Glomerular visceral epithelial cell (primary cell): ENCODE results near the gene FRMPD2.
"Not testable (repeated sequence)": the region's sequence is repeated elsewhere in the genome, so short reads cannot be mapped to it uniquely, and the experiment has no call there.

Experiments used
- DNase-seq: peaks from one replicate; pipeline ENCODE4 v3.0.0-alpha.2; 2016; ENCODE audit errors: extremely low spot score

The FRMPD2 gene

GRCh38 chr10:48197236-48197899 lies 77.1 kb downstream of the FRMPD2 start:
- no peak for DNase-seq

- DNase-seq = no peak
Measured at GRCh38 chr10:48195803-48196202, 78.7 kb downstream of the FRMPD2 start.

GRCh38 chr10:48194830-48195229 lies 79.7 kb downstream of the FRMPD2 start:
- no peak for DNase-seq

- no peak for DNase-seq
Measured at GRCh38 chr10:48193556-48193955, 80.9 kb downstream of the FRMPD2 start.

GRCh38 chr10:48192881-48193450 lies 81.5 kb downstream of the FRMPD2 start:
- no peak for DNase-seq

- peak; percentile 11 for DNase-seq
Measured at GRCh38 chr10:48187713-48188485, 86.6 kb downstream of the FRMPD2 start.

GRCh38 chr10:48187126-48187525 lies 87.4 kb downstream of the FRMPD2 start:
- DNase-seq = no peak

- not testable (repeated sequence) for DNase-seq
Measured at GRCh38 chr10:48186264-48186804, 88.2 kb downstream of the FRMPD2 start.

GRCh38 chr10:48184224-48184623 lies 90.3 kb downstream of the FRMPD2 start:
- DNase-seq = no peak

GRCh38 chr10:48172715-48173114 lies 101.8 kb downstream of the FRMPD2 start:
- not testable (repeated sequence) for DNase-seq

GRCh38 chr10:48160670-48161069 lies 113.8 kb downstream of the FRMPD2 start:
- not testable (repeated sequence) for DNase-seq

GRCh38 chr10:48160163-48160562 lies 114.3 kb downstream of the FRMPD2 start:
- not testable (repeated sequence) for DNase-seq

GRCh38 chr10:48154211-48155140 lies 120.0 kb downstream of the FRMPD2 start:
- DNase-seq = not testable (repeated sequence)

- DNase-seq = not testable (repeated sequence)
Measured at GRCh38 chr10:48147643-48148042, 126.9 kb downstream of the FRMPD2 start.

- not testable (repeated sequence) for DNase-seq
Measured at GRCh38 chr10:48143721-48144642, 130.5 kb downstream of the FRMPD2 start.

GRCh38 chr10:48140949-48141348 lies 133.5 kb downstream of the FRMPD2 start:
- not testable (repeated sequence) for DNase-seq

GRCh38 chr10:48139953-48140850 lies 134.3 kb downstream of the FRMPD2 start:
- DNase-seq = not testable (repeated sequence)

- DNase-seq = not testable (repeated sequence)
Measured at GRCh38 chr10:48128954-48129353, 145.5 kb downstream of the FRMPD2 start.

- not testable (repeated sequence) for DNase-seq
Measured at GRCh38 chr10:48126251-48126650, 148.2 kb downstream of the FRMPD2 start.
